Activated CD8-positive, alpha-beta memory T cell treated with anti-CD3 and anti-CD28 coated beads for 48 hours (primary cell): ENCODE measurements around the gene ASB7.
"Not testable (repeated sequence)": the region's sequence is repeated elsewhere in the genome, so short reads cannot be mapped to it uniquely, and the experiment has no call there.

ENCODE experiments used
- DNase-seq, 3 experiments: peaks; one replicate each; pipeline ENCODE4 v3.0.0-alpha.2; 2020; ENCODE audit warnings: low read depth in 2 of 3, low spot score in 2 of 3

The ASB7 gene

DNA sequence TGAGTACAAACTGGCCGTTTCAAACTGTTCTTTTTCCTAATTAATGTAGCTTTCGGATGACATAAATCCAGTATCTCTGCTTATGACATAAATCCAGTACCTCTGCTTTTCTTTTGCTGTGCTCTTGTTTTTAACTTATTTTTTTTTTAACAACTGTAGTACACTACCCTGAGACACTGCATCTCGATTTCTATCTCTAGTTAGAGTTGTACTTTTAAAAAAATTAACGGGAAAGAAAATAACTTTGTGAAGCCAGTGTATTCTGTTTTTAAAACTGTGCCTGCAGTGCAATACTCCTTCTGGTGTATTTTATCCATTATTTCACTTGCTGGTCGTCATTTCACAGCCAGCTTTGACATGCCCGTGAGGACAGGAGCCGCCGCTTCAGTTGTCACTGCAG, 46.6 kb downstream of the ASB7 start:
- DNase-seq = no peak

DNA sequence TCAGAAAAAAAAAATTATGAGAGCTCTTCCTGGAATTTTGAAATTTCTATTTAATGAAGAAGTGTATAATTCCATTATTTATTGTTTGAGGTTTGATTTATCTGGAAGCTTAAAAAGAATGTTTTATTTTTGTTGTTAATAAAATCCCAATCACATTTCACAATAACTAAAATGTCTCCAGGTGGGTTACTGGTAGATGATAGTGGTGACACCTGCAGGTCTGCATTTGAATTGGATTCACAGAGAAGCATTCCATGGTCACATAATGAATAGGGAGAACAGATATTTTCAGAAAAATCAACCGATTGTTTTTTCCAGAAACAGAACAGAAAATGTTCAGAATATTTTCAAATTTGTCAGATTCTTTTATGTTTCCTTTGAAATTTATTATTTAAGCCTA, 48.3 kb downstream of the ASB7 start:
- no peak for DNase-seq

DNA sequence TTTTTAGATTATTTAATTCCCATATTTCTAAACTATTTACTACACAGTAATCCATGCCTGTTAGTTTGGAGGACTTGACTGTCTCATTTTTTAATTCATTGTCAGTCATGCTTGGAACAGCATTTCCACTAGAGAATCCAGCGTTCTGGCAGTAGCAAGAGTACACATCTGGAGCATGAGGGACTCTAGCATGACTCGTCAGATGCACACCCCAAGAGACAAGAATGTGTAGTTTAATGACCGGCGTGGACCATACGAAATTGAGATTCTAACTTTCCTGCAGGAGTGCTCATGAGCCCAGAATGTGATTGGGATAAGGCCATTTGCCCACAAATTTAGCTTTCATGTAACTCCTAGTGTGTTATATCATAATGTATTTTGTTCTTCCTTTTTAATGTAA, 48.9 kb downstream of the ASB7 start:
- DNase-seq = no peak

DNA sequence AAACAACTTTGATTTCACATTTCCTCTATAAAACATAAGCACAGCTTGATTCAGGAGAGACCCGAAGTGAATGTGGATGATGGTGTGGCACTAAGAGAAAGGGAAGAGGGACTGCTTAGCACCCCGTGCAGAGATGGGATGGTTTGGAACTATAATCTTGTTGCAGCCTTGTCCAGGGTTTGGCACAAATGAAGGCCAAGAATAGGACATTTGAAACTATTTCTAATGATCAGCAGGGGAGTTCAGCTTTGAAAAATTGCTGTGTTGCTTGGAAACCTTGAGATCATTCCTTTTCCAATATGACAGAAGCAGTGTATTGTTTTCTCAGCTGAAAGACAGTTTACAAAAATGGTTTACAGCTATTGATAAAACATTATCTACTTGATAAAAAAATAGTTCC, 49.7 kb downstream of the ASB7 start:
- DNase-seq = no peak

DNA sequence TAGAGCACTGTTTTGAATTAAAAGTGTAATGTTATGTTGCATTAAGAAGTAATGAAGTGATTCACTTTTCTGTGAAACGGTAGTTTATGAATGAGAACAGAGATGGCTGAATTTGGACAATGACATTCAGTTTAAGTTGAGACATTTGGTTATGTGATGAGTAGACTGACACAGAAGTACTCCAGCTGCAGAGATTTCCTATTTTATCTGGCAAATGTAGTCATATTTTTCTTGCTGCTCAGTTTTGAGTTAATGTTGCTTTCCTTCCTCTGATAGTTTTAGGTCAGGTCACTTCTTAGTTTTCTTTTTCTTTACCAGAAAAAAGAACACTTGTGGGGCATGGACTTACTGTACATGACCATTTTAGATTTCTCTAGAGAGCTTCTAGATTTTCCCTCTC, 51.2 kb downstream of the ASB7 start:
- DNase-seq = no peak

DNA sequence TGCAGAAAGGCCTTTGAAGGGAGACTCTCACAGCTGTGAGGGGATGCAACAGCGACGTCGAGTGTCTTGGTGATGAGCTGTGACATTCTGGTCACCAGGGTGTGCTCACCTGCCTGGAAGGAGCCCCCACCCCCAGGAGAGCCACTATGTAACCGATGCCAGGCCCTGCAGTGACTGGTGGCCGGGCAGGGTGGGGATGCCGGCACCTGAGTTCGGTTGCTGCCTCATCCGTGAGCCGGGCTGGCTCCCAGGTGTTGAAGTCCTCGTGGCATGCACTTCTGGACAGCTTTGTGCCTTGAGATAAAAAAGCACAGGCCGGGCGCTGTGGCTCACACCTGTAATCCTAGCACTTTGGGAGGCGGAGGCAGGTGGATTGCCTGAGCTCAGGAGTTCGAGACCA, 56.5 kb downstream of the ASB7 start:
- DNase-seq = no peak

DNA sequence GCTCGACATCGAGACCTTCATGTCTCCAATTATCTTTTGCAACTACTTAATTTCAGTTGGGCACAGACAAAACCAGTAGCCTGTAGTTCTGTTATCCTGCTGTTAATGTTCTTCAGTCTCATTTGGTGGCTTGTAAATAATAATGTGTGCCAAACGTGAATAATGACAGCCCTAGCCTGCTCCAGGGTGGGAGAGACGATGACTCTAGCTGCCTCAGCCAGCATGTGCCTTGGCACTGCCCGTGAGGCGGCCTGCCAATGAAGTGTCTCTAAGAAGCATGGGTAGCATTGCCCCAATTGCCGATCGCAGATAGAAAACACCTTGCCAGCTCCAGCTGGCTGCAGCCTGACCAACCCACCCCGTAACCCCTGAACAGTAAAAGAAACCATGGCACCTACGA, 58.8 kb downstream of the ASB7 start:
- DNase-seq = no peak

DNA sequence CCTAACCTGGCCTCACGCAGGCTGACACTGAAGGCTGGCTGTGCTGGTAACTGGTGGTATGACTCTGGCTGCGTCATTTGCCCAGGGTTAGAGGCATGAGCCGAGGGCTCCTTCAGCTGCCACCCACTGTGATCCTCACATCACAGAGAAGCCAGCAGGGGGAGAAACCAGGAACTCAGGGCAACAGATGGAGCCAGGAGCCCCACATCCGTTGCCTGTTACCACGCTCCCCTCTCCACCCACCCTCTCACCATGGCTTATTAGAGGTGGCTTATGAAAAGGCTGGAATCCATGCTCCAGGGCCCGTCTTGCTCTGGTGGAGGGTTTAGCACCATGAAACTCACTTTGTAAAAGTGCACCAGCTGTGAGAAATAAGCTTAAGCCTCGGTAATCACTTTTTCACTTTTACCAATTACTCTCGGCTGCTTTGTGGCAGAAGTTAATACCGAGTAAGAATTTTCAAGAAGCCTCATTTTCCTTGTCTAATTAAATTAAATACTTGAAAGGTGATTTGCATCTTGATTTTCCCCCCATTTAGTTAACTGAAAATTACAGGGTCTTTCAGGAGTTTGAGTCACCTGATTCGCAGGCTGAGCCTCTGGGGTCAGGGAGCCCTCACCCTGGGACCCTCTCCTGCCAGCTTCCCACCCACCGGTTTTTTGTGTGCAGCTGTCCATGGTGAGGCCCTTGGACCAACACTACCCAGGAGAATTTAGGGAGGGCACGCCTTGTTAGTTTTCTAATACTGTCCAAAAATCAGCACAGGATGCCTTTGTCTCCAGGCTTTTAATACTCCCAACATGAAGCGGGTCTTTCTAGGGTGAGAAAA, 60.9 kb downstream of the ASB7 start:
- DNase-seq = no peak

DNA sequence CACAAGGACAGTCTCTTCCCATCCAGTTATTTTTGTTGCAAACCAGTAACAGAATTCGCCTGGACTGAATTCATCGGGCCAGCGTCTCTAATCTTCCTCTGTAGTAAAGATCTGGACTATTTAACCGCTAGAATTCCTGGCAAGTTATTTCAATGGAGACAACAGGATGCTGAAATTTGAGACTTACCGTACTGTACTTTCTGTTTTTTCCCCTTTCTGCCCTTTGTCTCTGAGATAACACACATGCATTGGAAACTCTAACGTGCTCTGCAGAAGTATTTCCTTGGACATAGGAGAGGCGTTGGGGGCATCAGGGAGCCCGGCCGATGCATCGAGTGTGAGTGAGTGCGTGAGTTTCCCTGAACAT, 61.5 kb downstream of the ASB7 start:
- no peak for DNase-seq

DNA sequence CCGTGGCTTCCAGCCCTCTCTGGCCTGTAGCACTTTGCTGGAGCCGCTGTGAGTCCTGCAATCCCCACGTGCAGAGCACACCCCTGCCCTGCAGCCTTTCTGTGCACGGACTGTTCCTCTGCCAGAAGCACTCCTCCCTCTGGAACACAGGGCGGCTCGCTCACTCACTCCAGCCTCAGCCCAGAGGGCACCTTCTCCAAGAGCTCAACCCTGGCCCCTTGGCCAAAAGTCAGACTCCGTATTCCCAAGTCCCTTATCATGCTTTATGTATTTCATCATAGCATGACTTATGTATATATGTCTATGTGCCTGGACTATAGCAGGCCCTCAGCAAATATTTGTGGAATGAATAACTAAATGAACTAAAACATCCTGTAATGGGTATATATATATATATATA, 63.2 kb downstream of the ASB7 start:
- no peak for DNase-seq

DNA sequence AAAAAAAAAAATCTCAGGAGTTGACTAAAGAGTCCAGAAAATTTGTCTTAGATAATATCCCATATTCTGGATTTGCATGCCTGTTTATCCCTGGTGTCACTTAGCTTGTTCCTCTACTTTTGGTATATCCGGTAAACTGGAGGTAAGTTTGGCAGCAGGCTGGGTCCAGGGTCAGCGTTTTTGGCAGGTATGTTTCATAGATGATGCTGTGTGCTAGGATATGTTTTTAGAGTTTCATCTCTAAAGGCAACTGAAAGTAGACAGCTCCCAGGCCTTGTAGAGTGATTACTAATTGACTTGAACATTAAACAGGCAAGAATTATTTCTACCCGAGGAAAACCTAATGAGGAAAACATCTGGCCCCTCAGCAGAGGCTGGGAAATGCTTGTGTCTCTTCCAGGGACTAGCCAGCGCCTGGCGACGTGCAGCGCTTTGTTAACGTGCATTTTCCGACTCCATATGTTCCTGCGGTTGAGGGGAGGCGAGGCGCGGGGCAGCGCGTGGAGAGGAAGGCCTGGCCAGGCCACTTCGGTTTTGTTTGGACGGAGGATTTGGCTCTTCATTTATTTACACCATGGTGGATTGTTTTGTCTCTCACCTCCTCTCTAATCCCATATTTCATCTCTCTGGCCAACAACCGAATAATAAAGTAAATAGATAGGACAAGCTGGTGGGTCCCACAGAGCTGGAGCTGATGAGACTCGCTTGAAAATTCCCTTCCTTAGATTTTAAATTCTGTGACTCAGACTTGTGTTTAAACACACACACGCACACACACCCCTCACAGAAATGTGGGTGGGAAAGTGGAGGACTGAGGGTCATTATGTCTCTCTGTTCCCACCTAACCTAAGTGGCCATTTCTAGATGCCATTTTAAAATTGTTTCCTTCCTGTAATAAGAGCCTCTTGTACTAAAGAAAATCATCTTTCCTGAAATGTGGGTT, 65.3 kb downstream of the ASB7 start:
- DNase-seq = no peak

DNA sequence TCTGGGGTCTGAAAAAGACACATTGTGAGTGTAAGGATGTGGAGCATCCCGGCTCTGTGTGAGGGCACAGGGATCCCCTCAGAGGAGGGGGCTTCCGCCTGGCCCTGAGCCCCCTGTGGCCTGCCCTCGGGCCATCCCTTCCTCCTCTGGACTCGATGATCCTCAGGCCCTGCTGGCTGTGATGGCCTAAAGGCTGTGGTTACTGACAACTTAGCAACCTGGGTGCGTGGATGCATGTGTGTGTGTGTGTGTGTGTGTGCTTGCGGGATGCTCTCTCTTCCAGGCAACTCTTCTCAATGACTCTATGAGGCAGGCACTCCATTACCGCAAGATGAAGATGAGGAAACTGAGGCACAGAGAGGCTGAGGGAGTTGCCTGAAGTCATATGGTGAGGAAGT, 66.0 kb downstream of the ASB7 start:
- DNase-seq = no peak

DNA sequence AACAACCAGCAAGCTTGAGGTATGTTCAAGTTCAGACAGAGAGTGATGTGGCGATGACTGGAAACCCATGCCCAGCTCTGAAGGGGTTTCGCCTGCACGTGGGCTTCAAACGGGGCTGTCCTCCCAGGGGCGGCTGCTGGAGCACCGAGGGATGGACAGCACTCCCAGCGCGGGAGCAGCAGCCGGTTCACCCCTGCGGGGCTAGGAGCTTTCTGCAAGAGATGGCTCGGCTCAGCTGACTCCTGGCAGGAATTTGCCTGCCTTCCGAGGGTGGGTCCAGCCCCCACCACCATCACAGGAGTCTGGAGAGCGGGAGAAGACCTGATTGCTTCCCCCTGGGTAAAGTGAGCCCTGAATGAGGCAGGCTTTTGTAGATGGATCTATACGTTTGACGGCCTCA, 66.9 kb downstream of the ASB7 start:
- no peak for DNase-seq

DNA sequence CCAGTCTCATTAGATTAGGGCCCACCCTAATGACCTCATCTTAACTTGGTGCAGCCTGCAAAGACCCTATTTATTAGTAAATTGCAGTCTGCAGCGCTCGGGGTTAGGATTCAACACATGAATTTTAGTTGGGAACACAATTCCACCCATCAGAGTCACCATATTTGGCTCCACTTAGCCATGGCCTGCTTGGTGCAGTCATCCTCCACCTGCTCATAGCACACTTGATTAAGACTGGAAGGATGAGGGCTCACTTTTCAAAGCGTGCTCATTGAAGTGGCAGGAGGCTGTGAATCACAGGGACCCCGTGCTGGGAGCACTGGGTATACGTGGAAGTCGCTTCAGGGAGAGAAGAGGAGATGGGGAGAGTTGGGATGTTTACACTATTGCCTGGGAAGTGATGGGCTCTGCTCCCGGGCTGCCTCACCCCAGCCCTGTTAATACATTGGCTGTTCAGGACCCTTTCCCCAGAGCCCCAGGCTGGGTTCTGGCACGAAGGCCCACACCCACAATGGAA, 68.2 kb downstream of the ASB7 start:
- no peak for DNase-seq

DNA sequence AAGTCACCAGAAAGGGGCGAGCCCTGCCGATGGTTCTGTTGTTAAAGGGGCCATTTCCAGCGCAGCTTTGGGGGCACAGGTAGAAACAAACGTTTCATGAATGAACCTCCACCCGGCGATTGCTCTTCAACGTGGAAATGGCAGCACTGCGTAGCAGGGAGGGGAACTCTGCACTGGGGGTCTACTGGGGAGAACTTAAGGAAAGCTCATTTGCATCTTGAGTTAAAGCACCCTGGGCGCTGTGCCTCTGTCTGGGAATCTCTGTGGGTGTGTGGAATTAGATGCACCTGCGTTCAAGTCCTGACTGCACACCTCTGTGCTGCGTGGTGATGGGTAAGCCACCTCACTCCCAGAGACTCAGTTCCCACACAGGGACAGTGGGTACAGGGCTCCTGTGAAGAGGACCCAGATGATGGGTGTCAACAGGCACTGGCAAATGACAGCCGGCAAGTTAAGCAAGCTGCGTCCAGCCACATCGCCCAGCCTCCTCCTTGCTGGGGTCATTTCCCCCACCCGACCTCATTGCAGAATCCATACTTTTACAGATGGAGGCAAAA, 68.8 kb downstream of the ASB7 start:
- no peak for DNase-seq

DNA sequence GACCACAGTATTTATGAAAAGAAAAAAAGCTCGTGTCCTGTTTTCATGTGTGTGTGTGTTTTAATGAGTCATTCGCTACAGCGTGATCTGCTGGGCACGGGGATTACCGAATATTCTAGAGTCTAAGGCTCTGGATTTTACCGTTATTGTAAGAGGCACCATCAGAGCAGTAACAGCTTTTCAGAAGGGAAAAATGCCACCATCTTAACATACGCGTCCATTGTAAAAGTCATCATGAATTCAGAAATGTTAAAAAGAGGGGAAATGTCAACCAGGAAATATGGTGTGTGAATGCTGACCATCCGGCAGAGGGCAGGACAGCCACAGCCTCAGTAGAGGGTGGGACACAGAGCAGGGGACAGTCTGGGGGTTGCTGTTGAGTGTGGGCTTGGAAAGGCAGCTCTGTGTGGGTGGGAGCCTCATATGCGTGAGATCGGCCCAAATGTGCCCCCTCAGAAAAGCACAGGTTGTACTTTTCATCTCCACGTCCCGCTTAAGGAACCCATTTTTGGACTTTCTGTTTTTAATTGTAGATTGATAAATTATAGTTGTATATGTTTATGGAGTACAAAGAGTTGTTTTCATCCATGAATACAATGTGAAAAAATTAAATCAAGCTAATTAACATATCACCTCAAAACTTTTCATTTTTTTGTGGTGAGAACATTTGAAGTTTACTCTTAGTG, 69.6 kb downstream of the ASB7 start:
- DNase-seq = no peak

DNA sequence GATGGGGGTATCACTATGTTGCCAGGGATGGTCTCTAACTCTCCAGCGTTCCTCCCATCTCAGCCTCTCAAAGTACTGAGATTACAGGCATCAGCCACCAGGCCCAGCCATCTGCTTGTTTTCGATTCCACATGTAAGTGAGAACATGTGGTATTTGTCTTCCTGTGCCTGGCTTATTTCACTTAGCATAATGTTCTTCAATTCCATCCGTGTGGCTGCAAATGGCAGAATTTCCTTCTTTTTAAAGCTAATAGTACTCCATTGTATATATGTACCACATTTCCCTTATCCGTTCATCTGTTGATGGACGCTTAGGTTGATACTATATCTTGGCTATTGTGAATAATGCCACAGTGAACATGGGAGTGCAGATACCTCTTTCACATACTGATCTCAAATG, 70.6 kb downstream of the ASB7 start:
- no peak for DNase-seq

DNA sequence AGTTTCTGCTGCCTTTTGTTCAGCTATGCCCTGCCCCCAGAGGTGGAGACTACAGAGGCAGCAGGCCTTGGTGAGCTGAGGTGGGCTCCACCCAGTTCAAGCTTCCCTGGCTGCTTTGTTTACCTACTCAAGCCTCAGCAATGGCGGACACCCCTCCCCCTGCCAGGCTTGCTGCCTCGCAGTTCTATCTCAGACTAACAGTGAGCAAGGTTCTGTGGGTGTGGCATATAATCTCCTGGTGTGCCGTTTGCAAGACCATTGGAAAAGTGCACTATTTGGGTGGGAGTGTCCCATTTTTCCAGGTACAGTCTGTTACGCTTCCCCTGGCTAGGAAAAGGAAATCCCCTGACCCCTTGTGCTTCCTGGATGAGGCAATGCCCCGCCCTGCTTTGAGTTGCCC, 76.8 kb downstream of the ASB7 start:
- not testable (repeated sequence) for DNase-seq

DNA sequence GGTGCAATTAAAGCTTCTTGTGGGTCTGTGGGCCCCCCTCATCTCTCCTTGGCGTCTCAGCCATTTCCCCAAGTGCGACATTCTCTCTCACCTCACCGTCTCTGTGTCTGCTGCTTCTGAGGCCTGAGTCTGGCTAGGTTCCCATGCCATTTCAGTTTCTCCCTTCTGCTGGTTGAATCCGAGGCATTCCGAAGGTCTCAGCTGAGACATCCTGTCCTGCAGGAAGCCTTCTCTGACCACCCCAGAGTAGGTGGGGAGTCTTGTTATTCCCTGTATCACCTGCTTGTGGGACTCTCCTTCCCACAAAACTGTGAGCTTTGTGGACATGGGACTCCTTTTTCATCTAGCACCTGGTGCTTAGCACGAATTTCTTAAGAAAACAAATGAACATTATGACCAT, 78.3 kb downstream of the ASB7 start:
- DNase-seq = no peak

DNA sequence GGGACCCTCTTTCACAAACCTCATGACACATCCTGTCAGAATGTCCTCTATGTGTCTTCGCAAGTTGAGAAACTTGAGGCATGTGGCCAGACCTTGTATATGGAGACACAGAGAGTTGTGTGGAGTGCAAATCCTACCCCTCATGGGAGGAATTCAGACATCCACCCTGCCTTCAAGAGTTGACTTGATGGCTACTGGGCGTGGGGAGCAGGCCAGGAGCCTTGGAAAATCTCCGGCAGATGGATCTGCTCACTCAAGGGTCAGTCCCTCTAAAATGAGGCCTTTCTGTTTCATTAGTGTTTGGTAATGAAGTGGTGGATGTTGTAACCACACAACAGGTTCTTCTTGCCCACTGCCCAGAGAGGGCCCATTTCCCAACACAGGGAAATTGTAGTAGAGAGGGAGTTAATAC, 79.0 kb downstream of the ASB7 start:
- DNase-seq = no peak

DNA sequence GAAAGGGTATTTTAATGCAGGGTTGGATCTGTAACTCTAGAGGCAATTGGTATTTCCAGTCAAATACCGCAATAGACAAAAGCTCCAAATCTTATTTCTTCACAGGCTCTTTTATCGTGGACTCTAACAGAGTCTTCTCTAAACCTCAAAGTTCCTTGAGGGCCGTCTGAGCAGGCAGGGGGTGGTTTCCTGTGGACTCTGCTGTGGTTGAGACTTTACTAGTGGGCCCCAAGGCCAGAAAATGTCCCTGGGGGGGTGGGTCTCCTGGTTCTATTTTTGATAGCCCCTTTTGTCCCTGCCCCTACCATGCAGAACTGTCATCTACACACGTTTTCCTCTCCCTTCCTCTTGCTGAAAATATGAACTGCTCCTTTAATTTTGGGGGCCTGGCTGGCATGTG, 80.1 kb downstream of the ASB7 start:
- DNase-seq = no peak
